T-helper 2 cell treated with Interferon-gamma antibody and Interleukin-4, amounts not matched to agents 100 ng/mL and 5 ng/mL, for 36 hours (primary cell): Measurements from ENCODE around the gene MMP21. TPM values are rescaled to one million over a fixed set of nuclear protein-coding genes. Genes with fewer than 3 reads are reported as not detected.

Experiments used
- intact Hi-C: fragments of 100-400 bp; cut with micrococcal nuclease; formaldehyde crosslinking; loops from one replicate; pipeline ENCODE4 v1.15.1; 2023
- total RNA-seq: library from RNA; stranded (reverse); gene quantifications from 2 replicates; pipeline ENCODE4 v1.2.3, GENCODE V29; 2022

Gene MMP21, protein sequence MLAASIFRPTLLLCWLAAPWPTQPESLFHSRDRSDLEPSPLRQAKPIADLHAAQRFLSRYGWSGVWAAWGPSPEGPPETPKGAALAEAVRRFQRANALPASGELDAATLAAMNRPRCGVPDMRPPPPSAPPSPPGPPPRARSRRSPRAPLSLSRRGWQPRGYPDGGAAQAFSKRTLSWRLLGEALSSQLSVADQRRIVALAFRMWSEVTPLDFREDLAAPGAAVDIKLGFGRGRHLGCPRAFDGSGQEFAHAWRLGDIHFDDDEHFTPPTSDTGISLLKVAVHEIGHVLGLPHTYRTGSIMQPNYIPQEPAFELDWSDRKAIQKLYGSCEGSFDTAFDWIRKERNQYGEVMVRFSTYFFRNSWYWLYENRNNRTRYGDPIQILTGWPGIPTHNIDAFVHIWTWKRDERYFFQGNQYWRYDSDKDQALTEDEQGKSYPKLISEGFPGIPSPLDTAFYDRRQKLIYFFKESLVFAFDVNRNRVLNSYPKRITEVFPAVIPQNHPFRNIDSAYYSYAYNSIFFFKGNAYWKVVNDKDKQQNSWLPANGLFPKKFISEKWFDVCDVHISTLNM
- 0.09 and 0.16 TPM in 2 replicates for total RNA-seq

DNA sequence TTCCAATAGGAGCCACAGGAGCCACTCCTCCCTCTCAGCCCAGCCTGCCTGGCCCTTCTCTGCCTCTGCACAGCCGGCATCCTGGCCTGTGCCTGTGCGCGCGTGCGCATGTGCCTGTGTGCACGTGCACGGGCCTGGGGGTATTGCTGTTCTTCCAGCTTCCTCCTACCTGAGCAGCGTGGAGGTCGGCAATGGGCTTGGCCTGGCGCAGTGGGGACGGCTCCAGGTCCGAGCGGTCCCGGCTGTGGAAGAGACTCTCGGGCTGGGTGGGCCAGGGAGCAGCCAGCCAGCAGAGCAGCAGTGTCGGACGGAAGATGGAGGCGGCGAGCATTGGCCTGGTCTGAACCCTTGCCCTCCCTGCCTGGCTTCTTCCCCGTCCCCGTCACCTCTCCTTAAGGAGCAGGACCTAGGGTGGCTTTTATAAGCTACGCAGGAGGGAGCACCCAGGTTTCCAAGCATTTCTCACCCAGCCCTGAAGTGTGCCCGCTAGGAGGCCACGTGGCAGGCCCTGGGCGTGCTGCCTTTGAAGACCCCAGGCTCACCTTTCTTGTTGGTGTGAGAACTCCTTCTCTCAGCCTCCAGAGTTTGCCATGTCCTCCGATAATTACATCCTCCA is at the start of gene MMP21:
MMP21 (minus strand) TSS at position 331 of the 616 bp plus-strand sequence; CDS start at position 331, 0 bp downstream.
- intact Hi-C loops = no loop called here

DNA sequence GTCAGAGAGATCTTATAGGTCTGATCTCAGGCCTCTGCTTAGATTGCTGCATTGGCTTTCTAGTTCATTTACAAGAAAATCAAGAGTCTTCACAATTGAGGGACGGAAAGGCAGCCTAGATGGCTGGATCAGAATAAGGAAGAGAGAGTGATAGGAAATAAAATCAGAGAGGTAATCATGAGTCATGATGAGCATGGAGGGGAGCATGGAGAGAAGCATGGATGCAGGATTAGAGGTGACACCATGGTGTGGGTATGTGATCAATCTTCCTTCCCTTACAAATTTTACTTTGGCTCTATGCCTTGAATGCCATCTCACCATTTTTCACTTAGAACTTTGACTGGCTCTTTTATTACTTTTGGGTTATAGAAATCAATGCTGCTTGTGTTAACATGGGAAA is 49.1 kb upstream of the MMP21 start:
- intact Hi-C loops = no loop called here

DNA sequence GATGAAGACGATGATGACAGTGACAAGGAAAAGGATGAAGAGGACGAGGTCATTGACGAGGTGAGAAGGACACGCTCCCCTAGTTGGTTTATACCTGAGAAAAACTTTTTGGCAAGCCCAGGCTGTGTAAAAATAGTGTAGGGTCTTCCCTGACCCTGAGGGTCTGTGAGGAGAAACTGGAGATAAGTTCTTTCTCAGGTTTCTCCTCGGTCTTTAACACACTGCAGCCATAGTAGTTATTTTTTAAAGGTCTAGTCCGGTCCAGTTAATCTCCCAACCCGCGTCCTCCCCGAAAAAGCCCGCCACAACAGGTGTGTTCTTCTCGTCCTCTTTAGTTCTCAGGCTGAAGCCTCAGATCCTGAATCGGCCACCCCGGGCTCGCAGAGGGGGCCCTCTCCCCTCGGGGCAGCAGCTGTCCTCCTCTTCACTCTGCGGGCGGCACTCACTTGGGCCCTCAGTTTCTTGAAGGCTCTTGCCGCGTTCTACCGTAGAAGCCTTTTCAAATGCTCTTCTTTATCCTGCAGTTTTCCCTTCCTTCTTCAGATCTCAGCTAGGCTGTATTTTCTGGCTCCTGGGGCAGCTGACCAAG is 48.1 kb upstream of the MMP21 start:
- intact Hi-C loops = loop anchor here (1.0 to 2.0 kb wide), 4 partner anchors 73 to 1023 kb away; partner anchors contain the start of genes ABRAXAS2, EDRF1 and FANK1

DNA sequence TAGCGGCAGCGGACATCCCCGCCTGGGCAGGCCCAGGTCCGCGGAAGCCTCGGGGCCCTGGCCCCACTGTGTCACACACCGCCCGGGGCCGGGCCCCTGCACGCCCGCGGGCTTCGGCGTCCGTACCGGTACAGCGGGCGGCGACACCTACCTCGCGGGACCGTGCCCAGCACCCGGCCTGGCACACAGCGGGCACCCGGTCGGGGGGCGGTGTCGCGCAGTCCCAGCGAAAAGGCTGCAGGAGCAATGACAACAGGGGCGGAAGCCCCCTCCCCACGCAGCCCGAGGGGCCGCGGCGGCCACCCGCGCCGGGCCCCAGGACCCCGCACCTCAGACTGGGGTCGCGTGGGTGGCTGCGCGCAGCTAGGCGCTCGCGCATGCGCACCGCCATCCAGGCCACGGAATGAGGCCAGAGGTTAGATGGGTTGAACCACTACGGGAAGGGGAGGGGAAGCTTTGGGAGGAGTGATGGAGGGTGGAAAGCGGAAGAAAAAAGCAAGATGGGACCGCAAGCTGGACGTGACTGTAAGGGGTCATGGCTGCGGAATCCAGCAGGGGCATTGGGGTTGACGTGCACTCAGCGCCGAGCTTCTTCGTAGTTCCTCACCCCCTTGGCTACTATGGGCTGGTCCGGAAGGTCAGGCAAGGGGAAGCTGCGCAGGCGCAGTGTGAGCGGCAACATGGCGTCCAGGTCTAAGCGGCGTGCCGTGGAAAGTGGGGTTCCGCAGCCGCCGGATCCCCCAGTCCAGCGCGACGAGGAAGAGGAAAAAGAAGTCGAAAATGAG is 47.4 kb upstream of the MMP21 start, which contains the start of the genes BCCIP and UROS:
BCCIP (plus strand) TSS at position 669 of the 785 bp plus-strand sequence; CDS start at position 681, 12 bp downstream.
UROS (minus strand) TSS at position 381 of the 785 bp plus-strand sequence. CDS start 6,759 bp downstream, outside the sequence.
- intact Hi-C loops = loop anchor here (1.0 to 2.0 kb wide), 4 partner anchors 74 to 1022 kb away; partner anchors contain the start of genes ABRAXAS2, EDRF1 and FANK1

DNA sequence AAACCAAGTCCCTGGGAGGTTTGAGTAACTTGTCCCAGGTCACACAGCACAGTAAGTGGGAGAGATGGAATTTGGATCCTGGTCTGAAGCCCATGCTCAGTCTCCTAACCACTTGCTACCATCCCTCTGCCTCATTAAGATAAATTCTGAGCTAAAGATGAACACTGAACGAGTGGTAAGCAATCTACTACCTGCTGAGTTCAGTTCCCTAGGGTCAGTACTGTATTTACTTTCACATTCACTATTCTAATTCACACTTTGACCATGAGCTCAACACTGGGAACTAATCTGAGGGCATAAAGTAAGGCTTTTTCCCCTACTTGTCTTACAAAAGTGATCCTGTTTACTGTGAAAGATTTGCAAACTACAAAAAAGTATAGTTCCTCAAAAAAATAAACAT is 45.1 kb upstream of the MMP21 start:
- intact Hi-C loops = no loop called here

DNA sequence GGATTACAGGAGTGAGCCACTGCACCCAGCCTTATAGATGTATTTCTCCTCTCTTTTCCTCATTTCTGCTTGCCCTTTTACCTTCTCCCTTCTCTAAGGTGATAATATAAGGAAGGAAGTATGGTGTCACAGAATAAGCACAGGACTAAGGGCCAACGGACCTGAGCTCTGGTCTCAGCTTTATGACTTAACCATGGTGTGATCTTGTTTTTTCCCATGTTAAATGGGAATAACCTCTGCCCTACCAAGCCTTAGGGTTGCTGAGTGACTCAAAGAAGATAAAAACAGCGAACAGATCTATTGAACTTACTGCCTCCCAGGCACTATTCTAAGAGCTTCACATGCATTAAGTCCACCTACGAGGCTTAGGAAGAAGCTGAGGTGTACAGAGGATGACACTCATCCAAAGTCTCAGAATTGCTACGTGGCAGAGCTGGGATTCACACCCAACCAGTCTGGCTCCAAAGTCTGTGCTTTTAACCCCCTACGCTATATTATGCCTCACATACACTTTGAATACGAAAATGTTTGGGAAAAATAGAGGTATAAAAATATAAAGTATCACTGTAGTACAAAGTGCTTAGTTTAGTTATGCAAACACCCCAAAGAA is 41.8 kb upstream of the MMP21 start:
- intact Hi-C loops = no loop called here

DNA sequence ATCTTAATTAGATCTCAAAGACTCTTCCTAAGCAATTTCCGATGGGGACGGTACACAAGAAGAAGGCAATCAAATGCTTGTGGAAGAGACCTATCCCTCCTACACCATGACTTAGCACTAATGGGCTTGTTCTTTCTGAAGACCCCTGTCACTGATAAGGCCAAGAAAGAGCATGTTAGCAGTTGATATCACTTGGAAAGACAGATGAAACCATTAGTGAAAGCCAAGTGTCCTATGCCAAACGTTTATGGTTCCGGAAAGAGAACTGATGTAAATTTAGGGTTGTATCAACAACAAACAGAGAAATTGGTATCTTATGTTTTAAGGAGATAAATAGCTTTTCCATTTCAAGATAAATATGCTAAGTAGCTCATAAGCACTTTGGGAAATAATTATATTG is 40.9 kb upstream of the MMP21 start:
- intact Hi-C loops = no loop called here

DNA sequence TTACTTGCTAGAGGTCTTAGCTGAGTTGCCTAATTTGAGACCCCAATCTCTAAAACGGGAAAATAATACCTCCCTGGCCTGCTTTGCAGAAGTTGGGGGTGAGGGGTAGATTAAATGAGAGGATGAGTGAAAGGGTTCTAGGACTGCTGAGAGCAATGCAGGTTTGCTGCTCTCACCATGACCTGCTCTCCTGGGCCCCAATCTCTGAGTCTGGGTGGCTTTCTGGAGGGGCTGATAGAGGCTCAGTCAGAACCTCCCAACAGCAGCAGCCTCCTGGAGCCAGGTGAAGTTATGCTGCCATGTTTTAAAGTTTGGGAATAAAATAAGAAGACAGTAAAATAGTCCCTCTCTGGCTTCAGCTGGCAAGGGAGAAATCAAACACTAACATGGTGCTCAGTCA is 40.1 kb upstream of the MMP21 start:
- intact Hi-C loops = no loop called here

DNA sequence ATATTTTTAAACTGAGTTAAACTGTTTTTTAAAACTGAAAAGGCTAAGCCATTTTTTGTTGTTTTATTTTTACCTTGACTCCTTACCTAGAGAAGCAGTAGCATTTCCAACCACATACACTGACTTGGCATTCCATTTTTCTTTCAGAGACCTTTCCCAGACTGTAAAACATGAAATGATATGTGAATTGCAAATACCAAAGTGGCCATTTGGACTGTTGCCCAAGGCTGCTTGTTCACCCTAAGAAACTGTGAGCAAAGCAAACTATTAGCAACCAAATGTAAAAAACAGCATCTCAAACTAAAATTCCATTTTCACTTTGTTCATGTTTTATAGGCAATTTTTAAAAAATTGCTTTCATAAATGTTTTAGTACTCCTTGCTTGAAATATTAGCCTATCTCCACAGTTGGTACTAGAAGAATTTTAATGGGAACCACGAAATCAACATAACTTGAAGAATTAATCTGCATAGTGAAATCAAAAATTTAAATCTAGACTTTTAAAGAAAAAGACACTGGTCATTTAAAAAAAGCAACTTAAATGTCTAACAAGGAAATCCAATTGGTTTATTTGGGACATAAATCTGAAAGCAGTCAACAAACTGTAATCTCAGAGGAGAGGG is 36.6 kb upstream of the MMP21 start:
- intact Hi-C loops = no loop called here

DNA sequence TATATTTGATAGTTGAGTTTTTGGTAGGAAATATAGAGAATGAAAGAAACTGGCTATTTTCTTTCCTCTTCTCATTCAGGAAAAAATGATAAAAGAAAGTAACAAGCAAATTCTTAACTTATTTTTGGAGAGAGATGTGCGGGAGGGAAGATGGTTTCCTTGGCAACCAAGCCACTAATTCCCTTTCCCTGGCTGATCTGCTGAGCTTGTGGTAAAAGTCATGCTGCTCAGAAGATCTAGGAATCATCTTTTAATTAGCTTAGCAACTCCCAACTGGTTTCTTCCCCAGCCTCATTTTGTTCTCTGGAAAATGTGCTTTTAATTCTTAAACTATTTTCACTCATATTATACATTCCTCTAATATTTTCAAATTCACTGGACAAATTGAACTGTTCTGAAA is 35.6 kb upstream of the MMP21 start:
- intact Hi-C loops = no loop called here

DNA sequence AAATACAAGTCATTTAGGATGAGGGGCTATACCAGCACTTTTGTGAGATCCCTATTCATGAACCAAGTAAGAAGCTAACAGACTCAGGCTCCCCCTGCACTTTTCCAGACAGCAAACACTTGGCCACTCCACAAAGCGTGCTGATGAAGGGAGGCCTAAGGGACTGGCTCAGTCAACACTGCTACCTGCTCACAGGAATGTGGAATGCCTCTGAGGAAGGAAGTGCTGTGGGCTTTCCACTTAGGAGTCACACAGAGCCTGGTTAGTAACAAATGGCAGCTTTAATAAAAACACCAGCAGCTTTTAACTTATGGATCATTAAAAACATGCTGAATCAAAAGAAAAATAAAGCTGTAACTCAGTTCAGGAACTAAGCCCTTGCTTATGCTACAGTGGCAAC is 32.4 kb upstream of the MMP21 start:
- intact Hi-C loops = no loop called here

DNA sequence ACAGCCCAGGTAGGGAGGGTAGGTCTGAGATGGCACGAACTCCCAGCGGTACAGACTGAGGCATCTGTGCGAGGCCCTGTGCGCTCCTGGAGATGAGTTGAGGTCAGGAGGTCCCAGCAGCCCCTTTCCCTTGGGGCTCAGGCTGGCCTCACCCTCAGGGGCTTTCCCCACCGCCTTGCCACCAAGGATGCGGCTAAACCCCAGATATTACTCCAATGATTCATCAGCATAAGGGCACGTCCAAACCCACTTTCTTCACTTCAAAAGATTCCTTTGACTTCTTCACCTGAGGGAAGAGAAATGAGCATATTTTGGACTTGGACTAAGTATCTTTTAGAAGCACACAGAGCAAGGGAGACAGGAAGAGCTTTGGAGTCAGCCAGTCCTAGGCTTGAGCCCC is 27.1 kb upstream of the MMP21 start:
- intact Hi-C loops = no loop called here

DNA sequence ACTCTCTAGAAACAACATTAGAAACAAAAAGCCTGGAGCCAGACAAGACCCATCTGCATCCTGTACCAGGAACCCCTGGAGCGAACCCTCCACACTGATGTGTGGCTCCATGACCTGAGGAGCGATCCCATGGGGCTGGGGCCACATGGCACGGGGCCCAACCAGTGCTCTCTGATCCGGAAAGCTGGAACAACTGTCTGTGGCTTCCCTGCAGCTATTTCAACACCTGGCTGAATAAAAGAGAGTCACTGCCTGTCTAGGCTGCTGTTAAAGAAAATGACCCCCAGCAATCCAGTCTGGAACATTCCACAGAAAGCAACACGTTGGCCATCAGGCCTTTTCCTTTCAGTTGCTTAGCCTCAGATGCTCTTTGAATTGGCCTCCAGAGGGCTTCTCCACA is 26.5 kb upstream of the MMP21 start:
- intact Hi-C loops = no loop called here

DNA sequence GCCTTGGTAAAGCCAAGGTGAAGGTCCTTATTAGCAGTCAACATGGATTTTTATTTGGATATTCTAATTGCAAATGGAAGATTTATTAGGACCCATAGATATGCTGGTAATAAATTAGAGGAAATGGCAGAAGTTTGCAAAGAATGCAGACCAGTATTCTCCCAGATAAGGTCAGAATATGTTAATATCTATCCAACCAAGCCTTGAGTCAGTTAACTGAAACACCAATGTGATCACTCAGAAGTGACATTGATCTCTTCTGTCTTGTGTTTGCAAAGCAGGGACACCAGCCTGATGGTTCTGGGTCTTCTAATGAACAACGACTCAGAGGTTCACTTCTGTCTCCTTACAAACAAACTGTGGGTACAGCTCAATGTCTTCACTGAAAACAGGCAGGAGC is 26.0 kb upstream of the MMP21 start:
- intact Hi-C loops = no loop called here

DNA sequence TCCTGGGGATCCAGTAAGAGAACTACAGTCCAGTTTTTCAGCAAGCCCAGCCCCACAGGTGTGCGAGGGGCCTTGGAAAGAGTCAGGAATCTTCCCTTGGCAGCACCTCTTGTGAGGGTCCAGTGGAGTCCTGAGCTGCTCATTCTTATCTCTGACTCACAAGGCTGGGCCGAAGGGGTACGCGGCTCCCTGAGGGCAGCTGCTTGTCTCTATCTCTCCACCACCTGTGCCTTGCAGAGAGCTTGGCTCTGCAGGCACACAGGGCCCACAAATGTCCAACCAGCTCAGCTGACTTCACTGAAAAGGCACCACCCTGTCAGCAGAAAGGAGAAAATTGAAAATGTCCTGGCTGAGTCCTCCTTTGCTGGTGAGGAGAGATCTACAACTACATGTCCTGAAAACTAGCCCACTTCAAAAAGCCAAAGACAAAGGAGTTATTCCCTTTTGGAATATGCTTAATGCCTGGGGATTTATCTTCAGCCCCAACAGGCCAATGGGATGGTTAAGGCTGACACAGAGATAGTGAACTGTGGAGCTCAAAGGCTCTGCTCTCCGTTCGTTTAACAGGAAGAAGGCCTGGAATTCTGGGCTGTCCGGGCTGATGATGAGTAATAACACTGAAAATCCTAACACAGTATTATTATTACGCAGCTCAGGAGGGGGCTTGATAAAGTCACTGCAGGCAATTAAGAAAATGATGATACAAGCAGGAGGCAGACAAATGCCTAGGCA is 24.0 kb upstream of the MMP21 start:
- intact Hi-C loops = no loop called here

DNA sequence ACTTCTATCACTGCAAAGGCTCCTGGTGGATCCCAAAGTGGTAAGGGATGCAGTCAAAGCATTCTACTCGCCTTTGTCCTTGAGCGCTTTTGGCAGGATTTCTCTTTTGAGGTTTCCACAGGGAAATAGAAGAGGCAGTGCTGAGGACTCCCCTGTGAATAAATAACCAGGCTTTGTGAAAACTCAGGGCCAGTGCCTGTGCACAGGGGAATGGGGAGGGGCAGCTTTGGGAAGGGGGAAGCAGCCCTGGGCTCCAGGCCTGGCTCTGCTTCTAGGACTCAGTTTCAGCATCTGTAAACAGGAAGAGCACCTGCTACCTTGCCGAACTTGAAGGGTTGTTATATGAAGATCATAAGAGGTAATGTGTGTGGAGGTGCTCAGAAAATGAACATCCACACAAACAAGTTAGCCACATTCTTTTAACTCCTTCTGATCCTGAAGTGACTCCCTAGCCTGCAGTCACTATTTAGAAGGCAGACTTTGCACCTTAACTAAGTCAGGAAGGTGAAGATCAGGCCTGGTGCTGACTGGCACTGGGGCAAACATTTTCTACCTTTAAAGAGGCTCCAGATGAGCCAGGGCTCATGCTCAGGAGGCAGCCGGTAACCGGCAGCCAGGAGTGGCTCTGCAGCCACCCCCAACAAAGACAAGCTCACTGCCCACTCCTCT is 22.5 kb upstream of the MMP21 start:
- intact Hi-C loops = no loop called here

DNA sequence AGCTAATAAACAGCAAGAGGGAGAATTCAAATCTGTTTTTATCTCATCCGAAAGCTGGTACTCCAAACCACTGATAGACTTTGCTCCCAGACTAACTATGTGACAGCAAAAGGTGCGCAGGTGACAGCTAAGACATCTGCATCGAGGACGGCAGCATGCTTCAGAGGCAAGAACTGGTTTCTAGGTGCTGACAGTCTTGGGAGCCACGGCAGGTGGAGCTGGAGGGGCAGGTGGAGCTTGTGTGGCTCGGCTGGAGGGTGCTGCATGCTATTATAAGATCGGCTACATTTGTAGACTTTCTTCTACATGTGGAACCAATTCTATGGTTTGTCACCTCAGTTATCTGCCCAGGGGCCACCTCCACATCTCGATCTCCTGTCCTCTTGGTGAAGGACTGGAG is 21.8 kb upstream of the MMP21 start:
- intact Hi-C loops = no loop called here

DNA sequence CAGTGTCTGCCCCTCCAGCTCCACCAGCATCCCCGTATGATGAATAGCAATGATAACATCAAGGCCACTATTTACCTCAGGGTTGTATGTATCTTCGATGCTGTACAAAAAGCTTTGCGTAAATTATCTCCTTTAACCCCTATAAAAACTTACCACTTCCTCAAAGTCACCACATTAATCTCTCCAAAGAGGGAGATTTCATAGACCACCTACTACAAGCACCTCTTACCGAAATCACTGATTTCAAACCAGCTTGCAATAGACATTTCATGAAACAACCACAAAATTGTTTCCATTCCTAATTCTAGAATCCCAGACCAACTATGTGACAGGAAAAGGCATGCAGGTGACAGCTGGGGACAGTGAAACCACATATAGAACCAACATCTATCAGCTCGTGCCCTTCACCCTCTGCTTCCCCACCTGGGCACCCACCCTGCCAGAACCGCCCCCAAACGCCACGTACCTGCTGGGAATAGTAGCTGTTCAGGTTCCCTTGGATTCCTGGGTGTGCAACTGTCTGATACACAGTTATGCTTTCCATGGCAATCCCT is 20.1 kb upstream of the MMP21 start:
- intact Hi-C loops = no loop called here

DNA sequence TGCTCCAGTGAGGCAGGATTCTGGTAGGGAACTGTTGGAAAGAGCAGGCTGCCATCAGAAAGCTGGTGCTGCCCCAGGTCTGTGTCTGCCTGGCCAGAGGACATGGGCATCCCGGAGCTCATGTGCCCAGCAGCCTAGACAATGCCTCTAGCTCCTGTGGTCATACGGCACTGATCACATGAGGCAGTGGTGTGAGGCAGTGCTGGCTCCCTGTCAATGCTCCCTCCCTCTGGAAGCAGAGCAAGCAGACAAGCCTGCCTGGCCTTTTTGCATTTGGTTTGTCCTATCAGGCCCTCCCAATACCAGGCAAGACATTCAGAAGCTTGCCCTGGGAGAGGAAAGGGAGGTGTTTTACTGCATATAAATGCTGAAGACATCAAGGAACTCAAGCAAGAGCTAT is 19.5 kb upstream of the MMP21 start:
- intact Hi-C loops = no loop called here
